Measurements from ENCODE around the gene CETN2.
"Not testable (repeated sequence)": the region's sequence is repeated elsewhere in the genome, so short reads cannot be mapped to it uniquely, and the experiment has no call there.

The CETN2 gene

GRCh38 chrX:152831391-152831790, 834 bp upstream of the CETN2 start:
- DNase-seq: no peak

- no peak for DNase-seq
These were observed 5.6 kb downstream of the CETN2 start for GRCh38 chrX:152824841-152825374.

- no peak for DNase-seq
These were observed 6.9 kb downstream of the CETN2 start for GRCh38 chrX:152823657-152824056.

DNA sequence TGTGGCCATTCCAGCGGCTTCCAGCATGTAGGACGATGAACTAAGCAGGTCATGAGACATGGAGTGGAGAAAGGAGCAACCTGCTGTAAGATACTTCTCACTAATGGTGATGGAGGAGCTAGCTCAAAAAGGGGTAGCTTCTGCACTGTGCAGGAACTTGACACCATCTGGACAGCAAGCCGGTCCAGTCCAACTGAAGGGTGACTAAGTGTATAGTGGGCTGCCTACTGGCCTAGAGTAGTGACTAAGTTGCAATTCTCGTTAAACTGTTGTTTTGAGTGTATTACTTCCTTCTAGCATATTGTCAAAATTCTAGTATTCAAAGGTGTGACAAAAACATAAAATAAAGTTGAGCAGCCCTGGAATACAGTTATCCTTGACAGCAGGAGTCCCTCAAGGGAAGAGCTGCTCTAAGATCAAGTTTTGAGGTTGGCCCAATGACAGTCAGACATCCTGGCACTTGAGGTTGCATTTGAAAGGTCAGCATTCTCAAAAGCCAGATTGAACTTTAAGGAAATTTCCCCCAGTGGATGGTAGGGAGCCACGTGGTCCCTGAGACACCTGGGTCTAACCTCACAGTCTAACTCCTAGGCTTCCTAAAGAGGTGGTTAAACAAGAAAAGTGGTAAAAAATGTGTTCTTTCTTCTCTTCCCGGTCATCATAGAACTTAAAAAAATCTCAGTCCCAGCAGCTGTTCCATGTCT, 8.0 kb downstream of the CETN2 start:
- DNase-seq: no peak

GRCh38 chrX:152821145-152821765, 9.3 kb downstream of the CETN2 start:
- DNase-seq: peak; percentile 23 to 28

DNA sequence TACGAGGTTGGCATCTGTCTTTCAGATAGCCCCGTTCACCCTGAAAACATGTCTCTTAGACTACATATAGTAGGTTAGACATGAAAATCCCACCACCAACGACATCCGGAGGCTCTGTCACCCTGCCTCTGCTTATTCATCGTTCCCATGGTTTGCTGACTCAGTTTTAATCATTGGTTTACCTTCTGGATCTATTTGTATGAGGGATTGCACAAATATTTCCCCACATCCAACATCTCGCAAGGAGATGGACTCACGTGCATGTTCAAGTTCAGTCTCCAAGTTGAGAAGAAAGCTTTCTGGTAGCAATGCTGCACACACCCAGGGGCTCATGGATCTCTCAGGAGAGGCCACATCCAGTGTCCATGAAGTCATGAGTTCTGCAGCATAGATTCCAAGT, 10.8 kb downstream of the CETN2 start:
- no peak for DNase-seq

- no peak for DNase-seq
These were observed 11.3 kb downstream of the CETN2 start for GRCh38 chrX:152819266-152819665.

DNA sequence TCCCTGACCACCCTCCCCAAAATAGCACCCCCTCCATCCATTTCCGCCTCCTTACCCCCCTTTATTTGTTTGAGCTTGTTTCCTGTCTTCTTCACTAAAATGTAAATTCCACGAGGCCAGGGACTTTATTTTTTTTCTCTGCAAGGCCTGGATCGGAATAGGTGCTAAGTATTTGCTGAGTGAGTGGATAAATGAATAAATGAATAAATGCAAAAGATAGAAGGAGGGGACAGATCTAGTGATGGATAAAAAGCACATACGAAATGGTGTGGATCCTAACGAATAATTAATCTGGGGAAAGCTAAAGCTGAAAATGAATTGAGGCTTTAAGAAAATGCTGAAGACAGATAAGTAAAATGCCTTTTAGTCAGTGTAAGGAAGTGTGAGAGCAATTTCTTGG, 12.2 kb downstream of the CETN2 start:
- DNase-seq: no peak

DNA sequence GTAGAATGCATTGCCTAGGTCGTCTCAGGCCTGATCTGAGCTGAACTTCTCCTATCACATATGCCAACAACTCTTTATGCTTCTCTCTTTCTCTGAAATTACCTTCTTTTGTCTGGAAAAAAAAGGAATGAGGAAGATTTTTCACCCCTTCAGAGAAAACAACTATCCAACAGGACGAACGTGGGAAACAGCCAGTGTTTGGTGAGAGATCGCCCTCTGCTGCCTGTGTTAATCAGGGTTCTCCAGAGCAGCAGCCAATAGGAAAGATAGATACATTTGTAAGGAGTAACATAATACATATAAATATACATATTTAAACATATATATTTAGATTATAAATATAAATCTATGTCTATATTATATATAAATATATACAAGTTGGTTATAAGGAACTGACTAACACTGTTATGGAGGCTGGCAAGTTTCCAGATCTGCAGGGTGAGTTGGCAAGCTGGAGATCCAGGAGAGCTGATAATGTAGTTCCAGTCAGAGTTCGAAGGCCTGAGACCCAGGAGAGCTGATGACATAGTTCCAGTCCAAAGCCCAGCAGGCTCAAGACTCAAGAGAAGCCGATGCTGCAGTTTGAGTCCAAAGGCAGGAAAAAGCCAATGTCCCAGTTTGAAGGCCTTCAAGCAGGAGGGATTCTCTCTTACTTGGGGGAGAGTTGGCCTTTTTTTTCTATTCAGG, 13.3 kb downstream of the CETN2 start:
- peak in 1 of 2 experiments; percentile 30 for DNase-seq

DNA sequence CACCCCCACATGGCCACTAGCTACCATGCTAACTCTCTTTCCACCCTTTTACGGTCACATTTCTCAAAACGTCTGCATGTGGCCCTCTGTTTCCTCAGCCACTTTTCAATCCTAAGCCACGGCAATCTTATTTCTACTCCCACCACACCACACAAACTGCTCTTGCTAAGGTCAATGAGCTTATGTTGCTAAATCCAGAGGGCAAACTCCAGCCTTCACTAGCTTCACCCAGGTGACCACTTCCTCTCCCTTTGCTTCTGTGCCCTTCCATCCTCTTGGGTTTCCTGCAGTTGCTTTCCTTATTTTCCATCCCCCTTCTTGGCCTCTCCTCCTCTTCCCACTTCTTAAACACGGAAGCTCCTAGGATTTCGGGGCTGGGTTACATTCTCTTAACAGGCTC, 16.5 kb downstream of the CETN2 start:
- DNase-seq: no peak

- DNase-seq: no peak
These were observed 17.4 kb downstream of the CETN2 start for GRCh38 chrX:152813206-152813605.

GRCh38 chrX:152810403-152810802, 20.2 kb downstream of the CETN2 start:
- no peak for DNase-seq

DNA sequence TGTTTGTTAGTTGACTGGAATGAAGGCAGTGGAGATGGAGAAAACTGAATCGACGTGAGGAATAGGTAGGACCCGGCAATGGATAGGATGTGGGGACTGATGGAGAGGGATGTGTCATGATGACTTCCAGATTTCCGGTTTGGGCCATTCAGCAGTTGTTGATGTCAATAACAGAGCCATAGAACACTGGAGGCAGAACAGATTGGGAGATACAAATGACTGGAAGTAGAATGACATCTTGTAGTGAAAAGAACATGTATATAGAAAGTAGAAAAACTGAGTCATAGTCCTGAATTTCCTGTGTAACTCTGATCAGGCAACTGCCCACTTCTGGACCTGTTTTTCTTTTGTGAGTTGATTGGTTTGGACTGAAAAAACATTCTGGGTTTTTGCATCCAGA, 24.5 kb downstream of the CETN2 start:
- no peak for DNase-seq

DNA sequence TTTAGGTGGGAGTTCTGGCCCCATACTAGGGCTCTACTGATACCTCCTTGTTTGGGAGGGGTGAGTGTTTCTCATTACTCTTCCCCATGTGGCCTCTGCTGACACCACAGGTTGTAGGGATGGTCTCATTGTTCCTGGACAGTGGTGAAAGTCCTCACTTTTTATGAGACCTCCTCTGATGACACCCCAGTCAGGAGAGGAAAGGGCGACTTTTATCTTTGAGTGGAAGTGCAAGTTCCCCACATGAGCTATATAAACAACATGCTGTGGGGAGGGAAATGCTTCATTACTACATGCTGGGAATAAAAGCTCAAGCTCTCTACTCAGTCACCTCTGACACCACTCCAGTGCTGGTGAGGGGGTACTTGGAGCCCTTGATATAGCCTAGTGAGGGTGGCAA, 31.6 kb downstream of the CETN2 start:
- DNase-seq: no peak

GRCh38 chrX:152787062-152787461, 43.5 kb downstream of the CETN2 start:
- DNase-seq: not testable (repeated sequence)
